OCI-LY7 (cell line): ENCODE measurements around the gene SCFD2. TPM values are rescaled to one million over a fixed set of nuclear protein-coding genes. Genes with fewer than 3 reads are reported as not detected.

Experiments
- BruUV-seq: library from RNA; stranded (reverse); fragments of 400-500 nt; replicated peaks from 2 replicates; lab custom pipeline; 2021; lab: Mats Ljungman, UMichigan
- CTCF ChIA-PET: fragments of 300-600 bp; sonication (Branson Sonifier 250); formaldehyde crosslinking; loops from one replicate; lab custom pipeline; 2022; ENCODE audit warnings: antibody characterized with exemption; ENCODE audit not compliant: unreplicated experiment; lab: Charles Lee
- POLR2A ChIA-PET: fragments of 300-600 bp; sonication (Branson Sonifier 250); formaldehyde crosslinking; loops from one replicate; lab custom pipeline; 2022; ENCODE audit warnings: antibody characterized with exemption; lab: Charles Lee
- DNase-seq: peaks from one replicate; pipeline ENCODE4 v3.0.0-alpha.2; 2015; ENCODE audit warnings: low spot score
- H2AFZ ChIP-seq: fragments of 200-600 bp; sonication (generic), shearing (Covaris generic); 2 replicates; pipeline ENCODE4 v1.6.1; 2014; ENCODE audit warnings: mild to moderate bottlenecking, antibody characterized with exemption, low read length, moderate library complexity
- H3K27ac ChIP-seq: fragments of 200-600 bp; sonication (generic); 2 replicates; pipeline ENCODE4 v1.5.1; 2014; ENCODE audit warnings: mixed run types, low read depth, mild to moderate bottlenecking, moderate library complexity, low read length, inconsistent platforms; ENCODE audit not compliant: poor library complexity, severe bottlenecking
- H3K36me3 ChIP-seq: fragments of 200-600 bp; sonication (generic); 2 replicates; pipeline ENCODE4 v1.6.1; 2014; ENCODE audit warnings: mild to moderate bottlenecking, antibody characterized with exemption, low read length, moderate library complexity, mixed read lengths; ENCODE audit not compliant: insufficient read depth
- H3K4me1 ChIP-seq: fragments of 200-600 bp; sonication (generic); 2 replicates; pipeline ENCODE4 v1.5.1; 2014; ENCODE audit warnings: mild to moderate bottlenecking, low read length; ENCODE audit not compliant: insufficient read depth, poor library complexity, severe bottlenecking
- H3K4me2 ChIP-seq: fragments of 200-600 bp; sonication (generic); 2 replicates; pipeline ENCODE4 v1.6.1; 2014; ENCODE audit warnings: mild to moderate bottlenecking, low read length
- H3K4me3 ChIP-seq: fragments of 200-600 bp; sonication (generic); 2 replicates; pipeline ENCODE4 v1.5.1; 2014; ENCODE audit warnings: mild to moderate bottlenecking, low read depth, low read length; ENCODE audit not compliant: poor library complexity, severe bottlenecking
- H3K79me2 ChIP-seq: fragments of 200-600 bp; sonication (generic); 2 replicates; pipeline ENCODE4 v1.6.1; 2016; ENCODE audit warnings: low read depth, mild to moderate bottlenecking, low read length, moderate library complexity, mixed read lengths; ENCODE audit not compliant: insufficient read depth
- H3K9me2 ChIP-seq: fragments of 200-600 bp; sonication (generic); 2 replicates; pipeline ENCODE4 v1.6.1; 2016; ENCODE audit warnings: mild to moderate bottlenecking, low read length, mixed read lengths; ENCODE audit not compliant: insufficient read depth
- H3K9me3 ChIP-seq: fragments of 200-600 bp; sonication (generic); 2 replicates; pipeline ENCODE4 v1.6.1; 2014; ENCODE audit warnings: mild to moderate bottlenecking, mixed run types, low read length, mixed read lengths
- H4K20me1 ChIP-seq: fragments of 200-600 bp; sonication (generic); 2 replicates; pipeline ENCODE4 v1.6.1; 2014; ENCODE audit warnings: mild to moderate bottlenecking, antibody characterized with exemption, low read length, moderate library complexity, mixed read lengths; ENCODE audit not compliant: insufficient read depth
- EZH2phosphoT487 ChIP-seq: fragments of 200-600 bp; sonication (generic); IDR thresholded peaks from 2 replicates; pipeline ENCODE4 v1.6.1; 2018; ENCODE audit warnings: low read depth, borderline replicate concordance, mild to moderate bottlenecking, mixed run types, antibody characterized with exemption, low read length, moderate library complexity, mixed read lengths
- intact Hi-C: fragments of 100-400 bp; cut with micrococcal nuclease; formaldehyde crosslinking; loops from one replicate; pipeline ENCODE4 v1.10.0; 2022; ENCODE audit not compliant: unreplicated experiment
- total RNA-seq, 2 experiments: library from RNA; depleted of rRNA in 1 of 2; stranded (reverse); fragments of >200 nt in 1 of 2; shearing (Covaris generic) in 1 of 2; gene quantifications; 2 replicates each; pipeline ENCODE4 v1.2.3, GENCODE V29; 2014 to 2022
- TF ChIP-seq, protein P1 (sequence below): fragments of 200-600 bp; sonication (generic); conservative IDR thresholded peaks from 2 replicates; pipeline ENCODE4 v1.5.1; 2014; ENCODE audit warnings: mild to moderate bottlenecking, antibody characterized with exemption, low read length, moderate library complexity, mixed read lengths

SCFD2 gene
- total RNA-seq, 2 experiments from 2014 or later, result 27.2 to 52.0 TPM

DNA sequence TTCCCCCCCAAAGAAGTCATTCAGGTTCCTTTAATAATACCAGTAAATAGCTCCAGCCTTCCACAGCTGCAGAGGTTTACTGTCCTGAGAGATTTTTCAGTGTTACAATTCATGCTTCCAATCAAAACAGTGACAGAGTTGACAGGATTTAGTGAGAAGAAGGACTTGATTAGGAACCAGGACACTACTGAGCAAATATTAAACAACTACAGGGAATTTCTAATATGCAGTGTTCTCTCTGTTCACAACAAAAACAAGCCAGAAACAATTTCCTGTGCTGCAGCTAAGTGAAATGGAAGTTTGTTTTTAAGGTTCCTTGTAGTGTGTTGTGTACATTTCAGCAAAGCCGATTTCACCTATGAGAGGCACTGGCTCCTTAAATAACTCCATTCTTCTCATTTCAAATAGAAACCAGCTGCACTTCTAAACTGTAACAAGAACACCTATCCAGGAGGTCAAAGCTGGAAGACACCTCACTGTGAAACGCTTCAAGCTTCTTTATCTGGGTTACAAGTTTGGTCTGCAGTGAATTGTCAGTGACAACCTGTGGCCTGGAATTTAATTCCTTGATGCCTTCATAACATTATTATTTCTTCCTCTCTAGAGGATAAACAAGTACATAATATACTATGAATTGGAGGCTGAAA, 354.5 kb downstream of the SCFD2 start:
- Histone ChIP-seq H3K4me2 (no peak overlapping the region), H3K9me3 (no peaks in the 10 kb centered on the region), H3K27ac (no peak overlapping the region), H3K9me2 (no peaks in the 10 kb centered on the region), H3K4me3 (no peak overlapping the region), H3K36me3 (no peaks in the 10 kb centered on the region), H4K20me1 (no peaks in the 10 kb centered on the region), H3K79me2 (no peaks in the 10 kb centered on the region), H3K4me1 (no peaks in the 10 kb centered on the region), H2AFZ (no peak overlapping the region)
- POLR2A ChIA-PET, result interaction anchor here (0.6 to 1.0 kb wide), 3 partner anchors 10 to 993 kb away, joined by 3 read pairs; no protein-coding TSS in a partner anchor
- CTCF ChIA-PET, result no interaction called here
- DNase-seq, result no peak
- BruUV-seq, result no TSS peak
- TF ChIP-seq, protein P1, sequence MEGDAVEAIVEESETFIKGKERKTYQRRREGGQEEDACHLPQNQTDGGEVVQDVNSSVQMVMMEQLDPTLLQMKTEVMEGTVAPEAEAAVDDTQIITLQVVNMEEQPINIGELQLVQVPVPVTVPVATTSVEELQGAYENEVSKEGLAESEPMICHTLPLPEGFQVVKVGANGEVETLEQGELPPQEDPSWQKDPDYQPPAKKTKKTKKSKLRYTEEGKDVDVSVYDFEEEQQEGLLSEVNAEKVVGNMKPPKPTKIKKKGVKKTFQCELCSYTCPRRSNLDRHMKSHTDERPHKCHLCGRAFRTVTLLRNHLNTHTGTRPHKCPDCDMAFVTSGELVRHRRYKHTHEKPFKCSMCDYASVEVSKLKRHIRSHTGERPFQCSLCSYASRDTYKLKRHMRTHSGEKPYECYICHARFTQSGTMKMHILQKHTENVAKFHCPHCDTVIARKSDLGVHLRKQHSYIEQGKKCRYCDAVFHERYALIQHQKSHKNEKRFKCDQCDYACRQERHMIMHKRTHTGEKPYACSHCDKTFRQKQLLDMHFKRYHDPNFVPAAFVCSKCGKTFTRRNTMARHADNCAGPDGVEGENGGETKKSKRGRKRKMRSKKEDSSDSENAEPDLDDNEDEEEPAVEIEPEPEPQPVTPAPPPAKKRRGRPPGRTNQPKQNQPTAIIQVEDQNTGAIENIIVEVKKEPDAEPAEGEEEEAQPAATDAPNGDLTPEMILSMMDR, result no peak
- TF ChIP-seq EZH2phosphoT487, result no peak
- intact Hi-C loops, result loop anchor here (10.0 kb wide), 1 partner anchor 1223 kb away; no protein-coding TSS in a partner anchor

- no peaks in the 10 kb centered on the region for H3K79me2 ChIP-seq
- ChIA-PET CTCF (no interaction called here), POLR2A (interaction anchor here (1.1 kb wide), 1 partner anchor 9 kb away, joined by 3 read pairs; no protein-coding TSS in a partner anchor)
- DNase-seq, result no peak
- intact Hi-C loops, result loop anchor here (10.0 kb wide), 1 partner anchor 1224 kb away; no protein-coding TSS in a partner anchor
- H3K27ac ChIP-seq, result no peak overlapping the region
- no peaks in the 10 kb centered on the region for H3K9me3 ChIP-seq
- H3K36me3 ChIP-seq, result no peaks in the 10 kb centered on the region
- H2AFZ ChIP-seq, result no peak overlapping the region
- BruUV-seq, result no TSS peak
- no peaks in the 10 kb centered on the region for H3K4me1 ChIP-seq
- no peaks in the 10 kb centered on the region for H4K20me1 ChIP-seq
- TF ChIP-seq, protein P1, result no peak
- TF ChIP-seq EZH2phosphoT487, result no peak
- H3K9me2 ChIP-seq, result no peaks in the 10 kb centered on the region
- no peak overlapping the region for H3K4me2 ChIP-seq
- H3K4me3 ChIP-seq, result no peak overlapping the region
Observed at GRCh38 chr4:53010318-53010717, 355.5 kb downstream of the SCFD2 start.

GRCh38 chr4:53009824-53010223, 356.0 kb downstream of the SCFD2 start:
- intact Hi-C loops, result loop anchor here (10.0 kb wide), 1 partner anchor 1225 kb away; no protein-coding TSS in a partner anchor
- TF ChIP-seq, protein P1, result no peak
- TF ChIP-seq EZH2phosphoT487, result no peak
- Histone ChIP-seq H3K9me2 (no peaks in the 10 kb centered on the region), H2AFZ (no peak overlapping the region), H3K27ac (no peak overlapping the region), H4K20me1 (no peaks in the 10 kb centered on the region), H3K4me3 (no peak overlapping the region), H3K36me3 (no peaks in the 10 kb centered on the region), H3K79me2 (no peaks in the 10 kb centered on the region), H3K4me1 (no peaks in the 10 kb centered on the region), H3K9me3 (no peaks in the 10 kb centered on the region), H3K4me2 (no peak overlapping the region)
- peak; percentile 3 for DNase-seq
- POLR2A ChIA-PET, result interaction anchor here (1.1 kb wide), 1 partner anchor 8 kb away, joined by 3 read pairs; no protein-coding TSS in a partner anchor
- BruUV-seq, result no TSS peak
- CTCF ChIA-PET, result no interaction called here
